Epithelial cell of prostate (primary cell): ENCODE results near the gene MAST2.
"Not testable (repeated sequence)": the region's sequence is repeated elsewhere in the genome, so short reads cannot be mapped to it uniquely, and the experiment has no call there.

Experiments used
- DNase-seq: peaks from one replicate; pipeline ENCODE4 v3.0.0-alpha.2; 2011; ENCODE audit warnings: low read depth, low spot score
- H3K27ac ChIP-seq: fragments of 450-650 bp; 2 replicates; pipeline ENCODE4 v1.5.1; 2017; ENCODE audit warnings: mild to moderate bottlenecking

Gene MAST2

DNA sequence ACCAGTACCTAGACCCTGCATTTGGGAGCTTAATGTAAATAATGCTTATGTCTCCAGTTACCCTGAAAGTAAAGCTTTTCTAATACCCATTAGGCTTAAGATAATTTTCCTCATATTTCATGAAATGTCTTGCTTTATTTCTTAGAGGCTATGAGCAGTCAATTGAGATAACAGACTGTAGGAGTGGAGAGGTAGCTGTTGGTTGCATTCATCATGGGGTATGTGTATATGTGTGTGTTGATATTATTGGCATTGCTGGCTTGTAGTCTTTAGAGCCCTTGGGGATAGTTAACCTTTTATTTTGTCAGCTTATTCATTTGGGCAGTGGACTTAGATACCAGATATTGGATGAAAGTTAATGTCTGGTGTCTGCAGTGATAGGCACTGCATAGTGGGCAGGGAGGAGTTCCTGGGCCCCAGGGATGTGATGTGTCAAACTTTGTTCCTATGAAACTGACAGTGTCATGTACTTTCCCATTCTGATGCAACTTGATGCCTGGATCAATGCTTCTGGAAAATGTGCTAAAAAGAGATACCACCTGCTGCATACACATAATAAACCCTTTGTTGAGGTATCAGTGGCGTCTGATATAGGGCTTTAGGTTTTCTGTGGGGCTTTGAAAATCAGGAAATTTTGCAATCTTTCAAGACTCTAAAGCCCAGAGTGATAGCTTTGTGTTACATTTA, 83.9 kb downstream of the MAST2 start:
- no peak for DNase-seq
- H3K27ac ChIP-seq = no peak overlapping the region

DNA sequence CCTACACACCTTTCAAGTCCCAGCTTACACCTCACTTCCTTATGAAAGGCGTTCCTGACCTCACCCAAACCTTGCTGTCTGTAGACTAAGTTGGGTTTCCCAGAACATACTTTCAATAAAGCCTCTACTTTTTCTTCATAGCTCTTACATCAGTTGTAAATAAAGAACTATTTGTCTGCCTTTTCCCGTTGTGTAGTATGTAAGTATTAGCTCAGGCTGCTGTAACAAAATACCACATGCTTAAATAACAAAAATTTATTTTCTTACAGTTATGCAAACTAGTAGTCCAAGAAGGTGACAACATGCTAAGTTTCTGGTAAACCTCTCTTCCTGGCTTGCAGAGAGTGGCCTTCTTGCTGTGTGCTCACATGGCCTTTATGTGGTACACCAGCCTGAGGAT, 86.7 kb downstream of the MAST2 start:
- H3K27ac ChIP-seq = no peak overlapping the region
- no peak for DNase-seq

- no peak for DNase-seq
- no peak overlapping the region for H3K27ac ChIP-seq
Measured at GRCh38 chr1:45891087-45891486, 87.7 kb downstream of the MAST2 start.

- peak overlapping the region; percentile 38 for H3K27ac ChIP-seq
- DNase-seq = peak; percentile 31
Measured at GRCh38 chr1:45892068-45892785, 88.8 kb downstream of the MAST2 start.

- H3K27ac ChIP-seq = no peak overlapping the region
- DNase-seq = no peak
Measured at GRCh38 chr1:45894331-45894730, 90.9 kb downstream of the MAST2 start.

GRCh38 chr1:45894921-45895320, 91.5 kb downstream of the MAST2 start:
- no peak overlapping the region for H3K27ac ChIP-seq
- DNase-seq = no peak

DNA sequence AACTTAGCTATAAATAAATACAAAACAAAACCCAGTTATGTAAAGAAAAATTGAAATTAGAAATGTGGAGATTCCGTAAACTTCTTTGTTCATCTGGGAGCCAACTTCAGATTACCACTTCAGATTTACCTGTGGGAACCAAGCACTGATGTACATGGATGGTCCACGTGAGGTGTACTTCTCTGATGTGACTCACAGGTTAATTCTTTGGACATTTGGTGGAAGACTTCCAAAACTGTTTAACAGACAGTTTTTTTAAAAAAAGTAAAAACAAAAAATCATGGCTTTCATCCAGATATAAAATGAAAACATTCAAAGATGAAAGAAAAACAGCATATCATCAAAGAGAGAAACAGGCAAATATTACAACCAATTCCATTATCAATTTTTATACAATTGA, 92.0 kb downstream of the MAST2 start:
- DNase-seq = no peak
- H3K27ac ChIP-seq = no peak overlapping the region

DNA sequence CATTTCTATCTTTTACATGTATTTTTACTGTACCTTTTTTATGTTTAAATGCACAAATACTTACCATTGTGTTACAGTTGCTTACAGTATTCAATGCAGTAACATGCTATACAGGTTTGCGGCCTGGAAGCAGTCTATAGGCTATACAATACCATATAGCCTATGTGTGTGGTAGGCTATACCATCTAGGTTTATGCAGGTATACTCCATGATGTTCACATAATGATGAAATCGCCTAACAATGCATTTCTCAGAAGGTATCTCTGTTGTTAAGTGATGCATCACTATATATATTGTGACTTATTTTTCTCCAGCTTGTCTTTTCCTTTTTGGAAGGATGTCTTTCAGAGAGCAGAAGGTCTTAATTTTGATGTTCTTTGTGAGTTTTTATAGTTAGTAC, 103.5 kb downstream of the MAST2 start:
- no peak overlapping the region for H3K27ac ChIP-seq
- DNase-seq = no peak

DNA sequence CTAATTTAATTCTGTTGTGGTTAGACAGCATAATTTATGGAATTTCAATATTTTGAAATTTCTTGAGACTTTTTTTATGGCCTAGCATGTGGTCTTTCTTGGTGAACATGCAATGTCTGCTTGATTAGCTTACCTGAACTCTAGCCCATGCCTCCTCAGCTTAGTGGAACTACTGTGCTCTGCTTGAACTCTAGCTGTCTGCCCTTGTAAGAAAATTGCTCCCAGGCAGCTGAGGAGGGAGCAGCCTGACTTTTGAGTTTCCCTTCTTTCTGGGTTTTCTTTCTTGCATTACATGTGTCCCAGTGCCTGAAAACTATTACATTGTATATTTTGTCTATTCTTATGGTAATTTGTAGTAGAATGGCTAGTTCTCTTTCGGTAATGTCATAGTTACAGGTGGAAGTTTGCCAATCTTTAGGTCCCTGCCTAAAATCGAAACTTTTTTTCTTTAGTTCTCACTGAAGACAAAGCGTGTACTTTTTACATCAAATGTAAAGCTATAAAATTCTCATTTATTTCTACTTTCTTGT, 105.3 kb downstream of the MAST2 start:
- no peak overlapping the region for H3K27ac ChIP-seq
- no peak for DNase-seq

GRCh38 chr1:45911634-45912033, 108.2 kb downstream of the MAST2 start:
- no peak for DNase-seq
- no peak overlapping the region for H3K27ac ChIP-seq

- no peak overlapping the region for H3K27ac ChIP-seq
- no peak for DNase-seq
Measured at GRCh38 chr1:45913183-45913683, 109.8 kb downstream of the MAST2 start.

DNA sequence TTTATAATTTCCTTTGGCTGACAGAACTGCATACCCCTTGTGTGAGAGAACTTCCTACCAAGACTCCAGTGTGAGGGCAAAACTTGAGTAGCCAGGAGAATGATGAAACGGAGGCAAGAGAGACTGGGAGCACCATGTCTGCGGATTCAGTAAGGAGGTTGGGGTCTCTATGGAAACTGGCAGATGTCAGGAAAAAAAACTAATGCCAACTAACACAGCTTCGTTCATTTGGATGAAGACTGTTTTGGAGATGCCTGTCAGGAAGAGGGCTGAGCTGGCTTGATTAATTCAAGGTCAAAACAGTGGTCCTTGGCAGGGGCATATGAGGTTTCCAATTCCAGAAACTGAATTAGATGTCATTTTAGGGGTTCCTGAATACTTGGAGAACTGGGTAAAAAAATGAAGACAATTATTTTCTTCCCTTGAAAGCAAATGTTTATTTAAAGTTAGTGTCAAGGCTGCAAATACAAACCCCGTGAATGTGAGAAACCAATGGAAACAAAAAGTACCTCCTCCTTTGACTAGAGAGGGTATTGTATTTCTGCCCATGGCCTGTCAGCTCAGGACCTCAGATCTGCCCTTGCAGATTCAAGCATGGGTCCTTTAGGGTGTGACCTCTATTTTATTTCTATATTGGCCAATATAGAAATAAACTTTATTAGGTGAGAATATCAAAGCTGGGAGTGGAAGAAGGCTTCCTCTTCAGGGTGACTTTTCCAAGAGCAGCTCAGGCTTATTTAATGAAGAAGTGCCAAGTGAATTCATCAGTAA, 110.5 kb downstream of the MAST2 start:
- no peak overlapping the region for H3K27ac ChIP-seq
- DNase-seq = no peak

DNA sequence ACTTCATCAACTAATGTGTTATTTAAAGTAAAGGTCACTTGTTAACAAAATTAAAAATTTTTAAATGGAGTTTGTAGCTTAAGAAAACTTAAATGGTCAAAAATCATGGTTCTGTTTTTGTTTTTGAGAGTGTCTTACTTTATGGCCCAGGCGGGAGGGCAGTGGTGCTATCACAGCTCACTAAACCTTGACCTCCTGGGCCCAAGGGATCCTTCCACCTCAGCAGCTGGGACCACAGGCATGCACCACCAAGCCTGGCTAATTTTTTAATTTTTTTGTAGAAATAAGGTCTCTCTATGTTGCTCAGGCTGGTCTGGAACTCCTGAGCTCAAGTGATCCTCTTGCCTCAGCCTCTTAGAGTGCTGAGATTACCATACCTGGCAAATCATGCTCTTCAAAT, 111.4 kb downstream of the MAST2 start:
- H3K27ac ChIP-seq = no peak overlapping the region
- DNase-seq = no peak

DNA sequence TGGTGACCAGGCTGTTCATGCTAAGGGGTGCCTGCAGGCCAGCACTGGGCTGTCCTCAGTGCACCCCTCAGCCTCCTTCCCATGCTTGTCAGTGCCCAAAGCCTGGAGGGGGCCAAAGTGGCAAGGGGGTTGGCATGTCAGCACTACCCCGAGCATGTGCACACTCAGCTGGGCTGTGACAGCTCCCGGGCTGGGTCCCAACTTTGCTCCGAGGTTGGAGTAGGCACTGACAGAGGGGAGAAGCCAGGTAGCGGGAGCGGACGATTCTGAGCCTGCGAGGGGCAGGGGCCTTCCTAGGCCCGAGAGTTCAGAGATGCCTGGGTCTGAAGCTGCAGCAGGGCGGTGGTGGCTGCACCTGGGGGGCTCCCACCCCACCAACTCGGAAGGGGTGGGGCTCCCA, 119.0 kb downstream of the MAST2 start:
- H3K27ac ChIP-seq = no peak overlapping the region
- DNase-seq = no peak

- no peak overlapping the region for H3K27ac ChIP-seq
- no peak for DNase-seq
Measured at GRCh38 chr1:45922813-45923212, 119.4 kb downstream of the MAST2 start.

DNA sequence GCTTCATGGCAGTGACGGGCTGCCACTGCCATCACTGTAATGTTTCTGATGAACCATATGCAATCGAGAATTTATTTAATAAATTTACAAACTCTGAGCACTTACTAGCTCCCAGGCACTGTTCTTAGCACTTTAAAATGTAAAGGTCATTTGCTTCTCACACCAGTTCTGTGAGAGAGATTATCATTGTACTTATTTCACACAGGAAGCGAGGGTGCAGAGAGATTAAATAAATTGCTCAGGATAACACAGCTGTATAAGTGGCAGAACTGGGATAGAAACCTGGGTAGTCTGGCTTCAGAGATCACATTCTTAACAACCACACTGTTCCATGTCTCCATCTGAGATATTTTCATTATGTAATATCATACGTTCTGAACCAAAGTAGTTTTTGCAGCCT, 119.9 kb downstream of the MAST2 start:
- DNase-seq = no peak
- no peak overlapping the region for H3K27ac ChIP-seq

DNA sequence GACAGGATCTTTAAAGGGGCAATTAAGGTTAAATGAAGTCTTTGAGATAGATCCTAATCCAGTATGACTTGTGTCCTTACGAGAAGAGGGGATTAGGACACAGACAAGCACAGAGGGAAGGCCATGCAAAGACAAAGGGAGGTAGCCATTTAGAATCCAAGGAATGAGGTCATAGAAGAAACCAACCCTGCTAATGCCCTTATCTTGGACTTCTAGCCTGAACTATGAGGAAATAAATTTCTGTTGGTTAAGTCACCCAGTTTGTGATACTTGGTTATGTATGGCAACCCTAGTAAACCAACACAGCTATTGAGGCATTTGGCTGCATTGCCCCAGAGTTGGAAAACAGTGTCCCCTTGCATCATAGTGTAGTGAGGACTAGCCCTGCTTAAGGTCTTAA, 121.3 kb downstream of the MAST2 start:
- H3K27ac ChIP-seq = peak overlapping the region; percentile 18
- DNase-seq = peak; percentile 12

DNA sequence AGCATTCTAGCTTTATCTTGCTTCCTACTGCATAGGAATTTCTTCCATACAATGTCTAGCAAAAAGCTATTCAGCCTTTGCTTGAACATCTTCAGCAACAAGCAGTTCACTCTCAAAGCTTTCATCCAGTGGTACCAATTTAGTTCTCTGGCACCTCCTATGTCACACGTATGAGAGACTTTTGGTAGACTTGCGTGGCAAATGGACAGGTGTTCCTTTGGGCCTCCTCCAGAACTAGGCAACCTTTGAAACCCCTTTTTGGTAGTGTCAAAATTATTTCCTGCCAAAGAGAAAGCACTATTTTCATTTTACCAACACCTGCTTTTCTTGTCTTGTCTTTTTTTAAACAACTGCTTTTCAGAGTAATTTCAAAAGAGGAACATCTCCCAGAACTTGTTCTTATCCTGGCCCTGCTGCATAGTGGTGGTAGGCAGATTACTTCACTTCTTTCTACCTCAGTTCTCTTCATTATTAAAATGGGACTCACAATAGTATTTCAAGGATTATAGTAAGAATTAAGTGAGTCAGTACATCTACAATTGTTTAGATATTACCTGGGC, 122.4 kb downstream of the MAST2 start:
- no peak for DNase-seq
- H3K27ac ChIP-seq = no peak overlapping the region

DNA sequence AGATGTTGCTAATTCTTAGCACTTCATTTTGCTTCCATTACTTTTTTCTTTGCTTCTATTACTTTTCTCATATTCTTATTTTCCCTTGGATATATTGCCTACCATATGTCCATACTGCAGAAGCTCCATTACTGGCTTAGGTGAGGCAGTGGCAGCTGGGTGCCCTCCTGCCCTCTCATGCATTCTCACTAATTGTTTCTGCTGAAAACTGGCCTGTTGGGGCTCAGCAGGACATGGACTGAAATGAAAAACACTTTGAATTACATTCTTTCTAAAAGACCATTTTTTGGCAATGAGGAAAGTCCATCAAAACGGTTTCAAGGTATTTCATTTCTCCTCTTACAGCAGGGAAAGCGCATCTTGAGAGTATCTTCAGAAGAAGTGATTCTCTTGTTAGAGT, 122.9 kb downstream of the MAST2 start:
- no peak overlapping the region for H3K27ac ChIP-seq
- no peak for DNase-seq

DNA sequence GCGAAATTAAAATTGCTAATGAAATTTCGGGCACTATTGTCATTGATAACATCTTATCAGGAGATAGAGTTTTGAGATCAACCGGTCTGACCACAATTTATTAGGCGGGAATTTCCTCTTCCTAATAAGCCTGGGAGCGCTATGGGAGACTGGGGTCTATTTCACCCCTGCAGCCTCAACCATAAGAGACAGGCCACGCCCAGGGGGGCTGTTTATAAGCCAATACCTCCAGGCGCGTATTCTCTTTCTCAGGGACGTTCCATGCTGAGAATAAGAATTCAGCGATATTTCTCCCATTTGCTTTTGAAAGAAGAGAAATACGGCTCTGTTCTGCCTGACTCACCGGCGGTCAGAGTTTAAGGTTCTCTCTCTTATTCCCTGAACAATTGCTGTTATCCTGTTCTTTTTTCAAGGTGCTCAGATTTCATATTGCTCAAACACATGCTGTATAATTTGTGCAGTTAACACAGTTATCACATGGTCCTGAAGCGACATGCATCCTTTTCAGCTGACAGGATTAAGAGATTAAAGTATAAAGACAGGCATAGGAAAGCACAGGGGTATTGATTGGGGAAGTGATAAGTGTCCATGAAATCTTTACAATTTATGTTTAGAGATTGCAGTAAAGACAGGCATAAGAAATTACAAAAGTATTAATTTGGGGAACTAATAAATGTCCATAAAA, 124.0 kb downstream of the MAST2 start:
- not testable (repeated sequence) for DNase-seq, H3K27ac ChIP-seq
